Measurements from ENCODE around the gene HS1BP3.

DNA sequence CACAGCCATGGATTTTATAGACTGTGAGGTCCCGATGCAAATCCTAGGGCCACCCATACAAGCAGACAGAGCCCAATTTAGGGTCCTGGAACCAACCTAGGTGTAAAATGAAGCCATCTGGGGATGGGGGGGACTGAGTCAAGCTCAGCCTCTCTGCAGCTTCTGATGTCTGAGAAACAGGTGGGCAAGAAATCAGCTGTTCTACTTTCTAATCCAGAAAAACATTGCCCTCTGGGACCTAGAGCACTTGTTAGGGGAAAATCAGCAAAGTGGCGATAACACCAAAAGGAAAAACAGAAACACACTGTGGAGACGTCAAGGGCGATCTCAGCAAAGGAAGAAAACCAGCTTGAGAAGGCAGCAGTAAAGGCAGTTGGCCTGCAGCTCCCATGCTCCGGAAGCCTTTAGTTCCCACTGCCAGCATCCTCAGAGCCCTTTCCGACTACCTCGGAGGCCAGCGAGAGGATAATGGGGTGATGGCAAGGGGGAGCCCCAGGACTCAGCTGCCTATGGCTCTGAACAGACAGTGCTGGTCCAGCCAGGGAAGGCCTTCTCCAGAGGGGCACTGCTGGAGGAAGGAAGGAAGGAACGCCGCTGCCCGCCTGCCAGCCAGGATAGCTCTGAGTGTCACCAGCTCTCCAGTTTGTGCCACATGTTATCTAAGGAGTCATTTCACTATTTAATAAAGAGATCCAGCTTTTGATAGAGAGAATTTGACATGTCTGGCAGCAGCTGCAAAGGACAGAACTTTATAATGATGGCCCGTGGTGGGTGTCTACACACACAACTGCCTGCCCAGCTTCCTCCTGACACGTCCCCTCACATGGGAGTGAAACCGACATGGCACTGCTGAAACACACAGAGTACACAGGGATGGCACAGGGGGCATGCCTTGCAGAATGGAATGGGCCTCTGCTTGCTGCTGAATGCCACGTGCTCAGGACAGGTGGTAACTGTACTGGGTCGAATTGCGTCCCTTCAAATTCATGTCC lies 37.7 kb downstream of the HS1BP3 start:
- TF ChIP-seq CTCF (IDR thresholded peaks at IDR 0.05 in 8 of 11, conservative IDR thresholded peaks at IDR 0.05 in 3 of 11) = no peak
- TF ChIP-seq POLR2A (IDR thresholded peaks at IDR 0.05) = no peak

Measured in spleen (tissue), 7 donors.